T-cell (primary cell): Measurements from ENCODE around the gene ALDH16A1. TPM values are rescaled to one million over a fixed set of nuclear protein-coding genes. Genes with fewer than 3 reads are reported as not detected.
"Not testable (repeated sequence)": the region's sequence is repeated elsewhere in the genome, so short reads cannot be mapped to it uniquely, and the experiment has no call there.

Experiments used
- ATAC-seq, 4 experiments: fragments of 200-7000 bp in 3 of 4; fragments of 150-1000 bp in 1 of 4; cut with Tn5 transposase; replicated peaks in 1 of 4; 1 replicate in 3 of 4; 2 replicates in 1 of 4; pipeline ENCODE4 v1.10.0; 2021; ENCODE audit warnings: moderate library complexity in 3 of 4, mild to moderate bottlenecking in 2 of 4, moderate number of reproducible peaks in 1 of 4
- CTCF ChIA-PET, 2 donors: fragments of 300-600 bp; sonication (Branson Sonifier 250); formaldehyde crosslinking; loops; one replicate each; lab custom pipeline; 2022; ENCODE audit warnings: antibody characterized with exemption in 2 of 2; lab: Charles Lee
- POLR2A ChIA-PET, 2 donors: fragments of 300-600 bp; sonication (Branson Sonifier 250); formaldehyde crosslinking; loops; one replicate each; lab custom pipeline; 2022; ENCODE audit warnings: antibody characterized with exemption in 2 of 2; lab: Charles Lee
- DNase-seq, 35 experiments: peaks; one replicate each; pipeline versions ENCODE4 v3.0.0 to v3.0.0-alpha.2; 2013 to 2023
- H3K27ac ChIP-seq: one replicate; pipeline ENCODE4 v1.5.1; 2013; ENCODE audit warnings: low read length
- H3K27me3 ChIP-seq, 2 experiments: replicated peaks in 1 of 2; 1 replicate in 1 of 2; 2 replicates in 1 of 2; pipeline versions ENCODE4 v1.6.1 to v1.7.0; 2013; ENCODE audit warnings: low read length in 1 of 2, mixed read lengths in 1 of 2; ENCODE audit not compliant: control insufficient read depth in 2 of 2, insufficient read depth in 2 of 2; ENCODE audit errors: extremely low read depth in 1 of 2
- H3K36me3 ChIP-seq, 2 donors: 1 replicate in 1 of 2; 2 replicates in 1 of 2; pipeline versions ENCODE4 v1.6.1 to v1.7.0; 2013; ENCODE audit warnings: low read length in 1 of 2; ENCODE audit not compliant: control insufficient read depth in 2 of 2, insufficient read depth in 1 of 2; ENCODE audit errors: extremely low read depth in 1 of 2
- H3K4me1 ChIP-seq, 2 experiments: 1 replicate in 1 of 2; 2 replicates in 1 of 2; pipeline versions ENCODE4 v1.6.1 to v1.7.0; 2013; ENCODE audit warnings: low read length in 2 of 2, mixed read lengths in 1 of 2; ENCODE audit not compliant: insufficient read depth in 2 of 2, control insufficient read depth in 1 of 2; ENCODE audit errors: extremely low read depth in 1 of 2
- H3K4me3 ChIP-seq, 2 donors: 1 replicate in 1 of 2; 2 replicates in 1 of 2; pipeline versions ENCODE4 v1.5.1 to v1.7.0; 2013; ENCODE audit warnings: mild to moderate bottlenecking in 2 of 2, low read length in 1 of 2, moderate library complexity in 1 of 2; ENCODE audit not compliant: control insufficient read depth in 1 of 2; ENCODE audit errors: extremely low read depth in 1 of 2
- H3K9me3 ChIP-seq: 2 replicates; pipeline ENCODE4 v1.7.0; 2013
- H3K27ac Mint-ChIP-seq, 2 donors: one replicate each; pipeline ENCODE4 v1.8.0; 2020 to 2021; ENCODE audit warnings: mild to moderate bottlenecking in 2 of 2, mixed read lengths in 2 of 2
- H3K27me3 Mint-ChIP-seq, 2 donors: one replicate each; pipeline ENCODE4 v1.8.0; 2021 to 2022; ENCODE audit warnings: mixed read lengths in 2 of 2
- H3K36me3 Mint-ChIP-seq: one replicate; pipeline ENCODE4 v1.8.0; 2021; ENCODE audit warnings: mixed read lengths
- H3K4me1 Mint-ChIP-seq, 3 donors: one replicate each; pipeline ENCODE4 v1.8.0; 2020 to 2022; ENCODE audit warnings: mixed read lengths in 3 of 3, mild to moderate bottlenecking in 1 of 3
- H3K4me3 Mint-ChIP-seq, 3 donors: one replicate each; pipeline ENCODE4 v1.8.0; 2020 to 2022; ENCODE audit warnings: mild to moderate bottlenecking in 3 of 3, mixed read lengths in 3 of 3, moderate library complexity in 3 of 3
- H3K9me3 Mint-ChIP-seq, 3 donors: one replicate each; pipeline ENCODE4 v1.8.0; 2020 to 2022; ENCODE audit warnings: mixed read lengths in 3 of 3
- WGBS: methylation state at CpG from one replicate; pipeline ENCODE4 v1.1.5; 2013; ENCODE audit warnings: missing lambda C conversion rate; ENCODE audit not compliant: insufficient coverage; 5-methylcytosine and 5-hydroxymethylcytosine counted together
- total RNA-seq, 35 experiments: library from RNA in 6 of 35; stranded (reverse) in 6 of 35; fragments of 120-200 nt in 1 of 35; gene quantifications; one replicate each; pipeline versions ENCODE4 v1.2.1 to v1.2.4 and lab custom pipeline; 2013 to 2026

The ALDH16A1 gene
- total RNA-seq, 5 donors from 2014 or later (not counting 1 experiment from before 2014, with no cell fraction given) = 32.8 to 57.2 (median 46.3) TPM

DNA sequence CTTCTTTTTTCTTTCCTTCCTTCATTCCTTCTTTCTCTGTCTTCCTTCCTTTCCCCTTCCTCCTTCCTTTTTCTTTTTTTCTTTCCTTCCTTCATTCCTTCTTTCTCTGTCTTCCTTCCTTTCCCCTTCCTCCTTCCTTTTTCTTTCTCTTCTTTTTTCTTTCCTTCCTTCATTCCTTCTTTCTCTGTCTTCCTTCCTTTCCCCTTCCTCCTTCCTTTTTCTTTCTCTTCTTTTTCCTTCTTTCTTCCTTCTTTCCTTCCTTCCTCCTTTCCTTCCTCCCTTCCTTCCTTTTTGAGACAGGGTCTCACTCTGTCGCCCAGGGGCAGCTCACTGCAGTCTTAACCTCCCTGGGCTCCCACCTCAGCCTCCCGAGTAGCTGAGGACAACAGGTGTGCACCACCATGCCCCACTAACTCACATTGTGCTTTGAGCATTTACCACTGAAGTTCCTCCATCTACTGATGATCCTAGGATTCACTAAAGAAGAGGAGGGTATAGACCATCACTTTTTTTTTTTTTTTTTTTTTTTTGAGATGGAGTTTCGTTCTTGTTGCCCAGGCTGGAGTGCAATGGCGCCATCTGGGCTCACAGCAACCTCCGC is 8.8 kb upstream of the ALDH16A1 start:
- H3K27ac ChIP-seq, H3K9me3 Mint-ChIP-seq, H3K4me3 ChIP-seq, H3K9me3 ChIP-seq, ATAC-seq, DNase-seq: not testable (repeated sequence)
- ChIA-PET CTCF (interaction anchor here (0.6 to 0.7 kb wide), 4 partner anchors 31 to 229 kb away, joined by 3 to 7 read pairs (median 4); no protein-coding TSS in a partner anchor), POLR2A (interaction anchor here in 1 of 2 donors (0.6 kb wide), 1 partner anchor 36 kb away, joined by 3 read pairs; no protein-coding TSS in a partner anchor)
- peaks cover 14% of the 10 kb centered on the region for H3K36me3 Mint-ChIP-seq
- peak overlapping the region; percentile 66 to 88 for H3K27ac Mint-ChIP-seq
- peaks cover 8 to 35% of the 10 kb centered on the region in 2 experiments for H3K27me3 ChIP-seq
- H3K4me1 ChIP-seq = peaks cover 2 to 55% of the 10 kb centered on the region in 2 experiments
- H3K4me1 Mint-ChIP-seq = peaks cover 35 to 44% (median 43%) of the 10 kb centered on the region in 3 donors
- H3K4me3 Mint-ChIP-seq = peak overlapping the region; percentile 76 to 83 (median 80)
- peaks cover 30 to 31% of the 10 kb centered on the region in 2 donors for H3K27me3 Mint-ChIP-seq
- WGBS = no CpG with 5 or more reads among the region's 5 CpGs
- peaks cover 10 to 28% of the 10 kb centered on the region in 2 donors for H3K36me3 ChIP-seq

- H3K4me3 Mint-ChIP-seq = no peak overlapping the region
- CTCF ChIA-PET = no interaction called here
- Histone ChIP-seq H3K36me3 (peaks cover 12 to 37% of the 10 kb centered on the region in 2 donors), H3K4me3 (no peak overlapping the region), H3K9me3 (no peaks in the 10 kb centered on the region), H3K4me1 (peaks cover 6 to 59% of the 10 kb centered on the region in 2 experiments), H3K27me3 (peaks cover 0 to 17% of the 10 kb centered on the region in 2 experiments), H3K27ac (no peak overlapping the region)
- POLR2A ChIA-PET = no interaction called here
- peaks cover 27% of the 10 kb centered on the region for H3K36me3 Mint-ChIP-seq
- no peak overlapping the region for H3K27ac Mint-ChIP-seq
- no peaks in the 10 kb centered on the region for H3K9me3 Mint-ChIP-seq
- peaks cover 41 to 51% (median 50%) of the 10 kb centered on the region in 3 donors for H3K4me1 Mint-ChIP-seq
- 69% methylated on average over 3 of the region's 3 CpGs for WGBS
- DNase-seq = no peak
- no peak for ATAC-seq
- H3K27me3 Mint-ChIP-seq = peaks cover 12 to 13% of the 10 kb centered on the region in 2 donors
These were observed 7.0 kb upstream of the ALDH16A1 start for GRCh38 chr19:49445997-49446396.

- peaks cover 31% of the 10 kb centered on the region for H3K36me3 Mint-ChIP-seq
These were observed 5.3 kb upstream of the ALDH16A1 start for GRCh38 chr19:49447485-49448431.

GRCh38 chr19:49448432-49448786 is 4.6 kb upstream of the ALDH16A1 start:
- WGBS = 96% methylated on average over 4 of the region's 6 CpGs
- H3K9me3 ChIP-seq = no peaks in the 10 kb centered on the region

More at GRCh38 chr19:49447485-49448431, 5.3 kb upstream of the ALDH16A1 start:
- peaks cover 6 to 59% of the 10 kb centered on the region in 2 experiments for H3K4me1 ChIP-seq
- Mint-ChIP-seq H3K4me1 (peaks cover 42 to 52% (median 49%) of the 10 kb centered on the region in 3 donors), H3K27me3 (no peaks in the 10 kb centered on the region), H3K27ac (peak overlapping the region; percentile 43 to 55), H3K4me3 (no peak overlapping the region), H3K9me3 (no peaks in the 10 kb centered on the region)
- ChIA-PET CTCF (no interaction called here), POLR2A (no interaction called here)
- DNase-seq (no peak), ATAC-seq (no peak)
- no peaks in the 10 kb centered on the region for H3K9me3 ChIP-seq
- no peak overlapping the region for H3K27ac ChIP-seq
- 93% methylated on average over 25 of the region's 32 CpGs for WGBS
- H3K27me3 ChIP-seq = peaks cover 0 to under 1% of the 10 kb centered on the region in 2 experiments
- no peak overlapping the region for H3K4me3 ChIP-seq
- peaks cover 12 to 37% of the 10 kb centered on the region in 2 donors for H3K36me3 ChIP-seq

GRCh38 chr19:49450405-49450804 is 2.6 kb upstream of the ALDH16A1 start:
- ATAC-seq = no peak
- Histone ChIP-seq H3K27me3 (no peaks in the 10 kb centered on the region), H3K27ac (no peak overlapping the region), H3K36me3 (peaks cover 17 to 37% of the 10 kb centered on the region in 2 donors), H3K4me1 (peaks cover 7 to 62% of the 10 kb centered on the region in 2 experiments), H3K4me3 (peak overlapping the region in 1 of 2 donors; percentile 99), H3K9me3 (no peaks in the 10 kb centered on the region)
- WGBS = 78% methylated on average over 4 of the region's 7 CpGs
- Mint-ChIP-seq H3K27me3 (no peaks in the 10 kb centered on the region), H3K36me3 (peaks cover 31% of the 10 kb centered on the region), H3K27ac (peak overlapping the region; percentile 78 to 98), H3K4me1 (peaks cover 50 to 54% (median 53%) of the 10 kb centered on the region in 3 donors), H3K9me3 (no peaks in the 10 kb centered on the region), H3K4me3 (peak overlapping the region; percentile 95 to 98 (median 98))
- CTCF ChIA-PET = no interaction called here
- POLR2A ChIA-PET = interaction anchor here in 1 of 2 donors (0.6 to 0.7 kb wide), 2 partner anchors 23 to 354 kb away, joined by 3 to 7 read pairs; partner anchors contain the start of gene FLT3LG
- DNase-seq = no peak

More at GRCh38 chr19:49448432-49448786, 4.6 kb upstream of the ALDH16A1 start:
- H3K27ac ChIP-seq = no peak overlapping the region
- H3K36me3 ChIP-seq = peaks cover 12 to 37% of the 10 kb centered on the region in 2 donors
- CTCF ChIA-PET = no interaction called here
- peaks cover 42 to 56% (median 53%) of the 10 kb centered on the region in 3 donors for H3K4me1 Mint-ChIP-seq
- H3K4me3 ChIP-seq = no peak overlapping the region
- no peak for DNase-seq
- H3K9me3 Mint-ChIP-seq = no peaks in the 10 kb centered on the region
- POLR2A ChIA-PET = no interaction called here
- peaks cover 31% of the 10 kb centered on the region for H3K36me3 Mint-ChIP-seq
- peaks cover 4 to 57% of the 10 kb centered on the region in 2 experiments for H3K4me1 ChIP-seq
- H3K4me3 Mint-ChIP-seq = peak overlapping the region in 1 of 3 donors; percentile 32
- no peak for ATAC-seq
- no peaks in the 10 kb centered on the region for H3K27me3 Mint-ChIP-seq
- no peaks in the 10 kb centered on the region for H3K27me3 ChIP-seq
- peak overlapping the region; percentile 43 to 55 for H3K27ac Mint-ChIP-seq
